MM.1S (cell line): ENCODE measurements around the gene ELMO1.

ENCODE experiments used
- DNase-seq: peaks from one replicate; pipeline ENCODE4 v3.0.0-alpha.2; 2015
- H2AFZ ChIP-seq: fragments of 300-600 bp; sonication (generic); 2 replicates; pipeline ENCODE4 v1.6.0; 2016; ENCODE audit warnings: antibody characterized with exemption, low read length
- H3F3A ChIP-seq: fragments of 300-600 bp; sonication (generic); 2 replicates; pipeline ENCODE4 v1.6.1; 2016; ENCODE audit warnings: mild to moderate bottlenecking, antibody characterized with exemption, low read length, moderate library complexity, mixed read lengths; ENCODE audit not compliant: insufficient read depth
- H3K27ac ChIP-seq: fragments of 300-600 bp; sonication (generic); 2 replicates; pipeline ENCODE4 v1.5.1; 2016; ENCODE audit warnings: mild to moderate bottlenecking, low read length
- H3K27me3 ChIP-seq: fragments of 300-600 bp; sonication (generic); replicated peaks from 2 replicates; pipeline ENCODE4 v1.6.0; 2016; ENCODE audit warnings: low read length; ENCODE audit not compliant: insufficient read depth
- H3K36me3 ChIP-seq: fragments of 300-600 bp; sonication (generic); replicated peaks from 2 replicates; pipeline ENCODE4 v1.6.1; 2016; ENCODE audit warnings: mild to moderate bottlenecking, low read length, mixed read lengths; ENCODE audit not compliant: insufficient read depth
- H3K4me1 ChIP-seq: fragments of 300-600 bp; sonication (generic); 2 replicates; pipeline ENCODE4 v1.6.1; 2016; ENCODE audit warnings: low read length, mixed read lengths
- H3K4me2 ChIP-seq: fragments of 300-600 bp; sonication (generic); 2 replicates; pipeline ENCODE4 v1.6.0; 2016; ENCODE audit warnings: low read depth, low read length
- H3K4me3 ChIP-seq: fragments of 300-600 bp; sonication (generic); 2 replicates; pipeline ENCODE4 v1.5.1; 2016; ENCODE audit warnings: low read length, mixed read lengths
- H3K79me2 ChIP-seq: fragments of 300-600 bp; sonication (generic); 2 replicates; pipeline ENCODE4 v1.6.1; 2016; ENCODE audit warnings: mixed run types, low read length, mixed read lengths
- H3K9ac ChIP-seq: fragments of 300-600 bp; sonication (generic); 2 replicates; pipeline ENCODE4 v1.6.1; 2016; ENCODE audit warnings: low read length, mixed read lengths
- H3K9me2 ChIP-seq: fragments of 300-600 bp; sonication (generic); replicated peaks from 2 replicates; pipeline ENCODE4 v1.6.1; 2016; ENCODE audit warnings: mild to moderate bottlenecking, low read length, mixed read lengths; ENCODE audit not compliant: insufficient read depth
- H3K9me3 ChIP-seq: fragments of 300-600 bp; sonication (generic); replicated peaks from 2 replicates; pipeline ENCODE4 v1.6.1; 2016; ENCODE audit warnings: mild to moderate bottlenecking, low read length, mixed read lengths; ENCODE audit not compliant: insufficient read depth
- H4K20me1 ChIP-seq: fragments of 300-600 bp; sonication (generic); 2 replicates; pipeline ENCODE4 v1.6.1; 2016; ENCODE audit warnings: mild to moderate bottlenecking, low read length, moderate library complexity, mixed read lengths; ENCODE audit not compliant: insufficient read depth
- EZH2 ChIP-seq: fragments of 300-600 bp; sonication (generic); optimal IDR thresholded peaks from 2 replicates; pipeline ENCODE3; 2017; ENCODE audit warnings: low read depth, mild to moderate bottlenecking, antibody characterized with exemption, low read length, mixed read lengths
- EZH2phosphoT487 ChIP-seq: fragments of 300-600 bp; sonication (generic); IDR thresholded peaks from 2 replicates; pipeline ENCODE4 v1.6.1; 2018; ENCODE audit warnings: antibody characterized with exemption, low read length
- TF ChIP-seq, protein P1 (sequence below): fragments of 300-600 bp; sonication (generic); IDR thresholded peaks from 2 replicates; pipeline ENCODE4 v1.5.1; 2016; ENCODE audit warnings: antibody characterized with exemption, low read length, mixed read lengths

ELMO1 gene

GRCh38 chr7:36862771-36863261 lies 585.8 kb downstream of the ELMO1 start:
- Histone ChIP-seq H3F3A (no peaks in the 10 kb centered on the region), H2AFZ (no peak overlapping the region), H3K27me3 (no peaks in the 10 kb centered on the region), H3K4me3 (no peak overlapping the region), H3K9me3 (no peaks in the 10 kb centered on the region), H3K4me2 (no peak overlapping the region), H3K9me2 (no peaks in the 10 kb centered on the region), H3K79me2 (no peaks in the 10 kb centered on the region), H4K20me1 (no peaks in the 10 kb centered on the region), H3K36me3 (peaks cover 7% of the 10 kb centered on the region), H3K9ac (no peak overlapping the region), H3K27ac (no peak overlapping the region), H3K4me1 (no peaks in the 10 kb centered on the region)
- TF ChIP-seq EZH2phosphoT487, result no peak
- TF ChIP-seq EZH2, result no peak
- TF ChIP-seq, protein P1, sequence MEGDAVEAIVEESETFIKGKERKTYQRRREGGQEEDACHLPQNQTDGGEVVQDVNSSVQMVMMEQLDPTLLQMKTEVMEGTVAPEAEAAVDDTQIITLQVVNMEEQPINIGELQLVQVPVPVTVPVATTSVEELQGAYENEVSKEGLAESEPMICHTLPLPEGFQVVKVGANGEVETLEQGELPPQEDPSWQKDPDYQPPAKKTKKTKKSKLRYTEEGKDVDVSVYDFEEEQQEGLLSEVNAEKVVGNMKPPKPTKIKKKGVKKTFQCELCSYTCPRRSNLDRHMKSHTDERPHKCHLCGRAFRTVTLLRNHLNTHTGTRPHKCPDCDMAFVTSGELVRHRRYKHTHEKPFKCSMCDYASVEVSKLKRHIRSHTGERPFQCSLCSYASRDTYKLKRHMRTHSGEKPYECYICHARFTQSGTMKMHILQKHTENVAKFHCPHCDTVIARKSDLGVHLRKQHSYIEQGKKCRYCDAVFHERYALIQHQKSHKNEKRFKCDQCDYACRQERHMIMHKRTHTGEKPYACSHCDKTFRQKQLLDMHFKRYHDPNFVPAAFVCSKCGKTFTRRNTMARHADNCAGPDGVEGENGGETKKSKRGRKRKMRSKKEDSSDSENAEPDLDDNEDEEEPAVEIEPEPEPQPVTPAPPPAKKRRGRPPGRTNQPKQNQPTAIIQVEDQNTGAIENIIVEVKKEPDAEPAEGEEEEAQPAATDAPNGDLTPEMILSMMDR, result no peak
- no peak for DNase-seq

GRCh38 chr7:36861656-36862055 lies 587.0 kb downstream of the ELMO1 start:
- no peak for DNase-seq
- no peak for TF ChIP-seq EZH2
- no peak for TF ChIP-seq EZH2phosphoT487
- TF ChIP-seq, protein P1, result no peak
- no peaks in the 10 kb centered on the region for H4K20me1 ChIP-seq
- peaks cover 7% of the 10 kb centered on the region for H3K36me3 ChIP-seq
- no peak overlapping the region for H3K4me2 ChIP-seq
- H3F3A ChIP-seq, result no peaks in the 10 kb centered on the region
- no peaks in the 10 kb centered on the region for H3K27me3 ChIP-seq
- H3K9me2 ChIP-seq, result no peaks in the 10 kb centered on the region
- no peaks in the 10 kb centered on the region for H3K79me2 ChIP-seq
- H3K27ac ChIP-seq, result no peak overlapping the region
- no peak overlapping the region for H3K9ac ChIP-seq
- no peak overlapping the region for H2AFZ ChIP-seq
- H3K4me1 ChIP-seq, result no peaks in the 10 kb centered on the region
- no peaks in the 10 kb centered on the region for H3K9me3 ChIP-seq
- no peak overlapping the region for H3K4me3 ChIP-seq

DNA sequence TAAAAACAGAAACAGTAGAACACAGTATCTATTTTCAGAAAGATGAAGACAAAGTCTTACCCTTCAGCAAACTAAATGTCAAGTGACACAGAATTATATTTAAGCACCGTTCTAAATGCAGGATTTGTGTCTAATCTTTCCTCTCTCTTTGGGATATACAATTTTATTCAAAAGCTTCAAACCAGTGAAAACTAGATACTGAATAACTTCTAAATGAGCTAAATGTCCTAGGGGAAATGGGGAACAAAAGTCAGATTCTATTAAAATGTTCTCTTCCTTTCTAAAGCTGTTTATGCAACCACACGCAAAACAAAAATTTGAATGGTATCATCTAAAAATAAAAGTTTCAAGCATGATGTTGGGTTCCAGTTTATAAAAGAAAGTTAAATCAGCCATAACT lies 588.0 kb downstream of the ELMO1 start:
- no peak overlapping the region for H2AFZ ChIP-seq
- H3K27me3 ChIP-seq, result no peaks in the 10 kb centered on the region
- H4K20me1 ChIP-seq, result no peaks in the 10 kb centered on the region
- no peaks in the 10 kb centered on the region for H3F3A ChIP-seq
- no peaks in the 10 kb centered on the region for H3K4me1 ChIP-seq
- no peak overlapping the region for H3K4me3 ChIP-seq
- no peaks in the 10 kb centered on the region for H3K79me2 ChIP-seq
- DNase-seq, result no peak
- peaks cover 7% of the 10 kb centered on the region for H3K36me3 ChIP-seq
- TF ChIP-seq EZH2 (no peak), EZH2phosphoT487 (no peak)
- TF ChIP-seq, protein P1, result no peak
- H3K9me2 ChIP-seq, result no peaks in the 10 kb centered on the region
- H3K27ac ChIP-seq, result no peak overlapping the region
- no peak overlapping the region for H3K9ac ChIP-seq
- no peaks in the 10 kb centered on the region for H3K9me3 ChIP-seq
- H3K4me2 ChIP-seq, result no peak overlapping the region
